HG03135 (cell line): ENCODE measurements around the gene FKTN.

Experiments
- ATAC-seq: cut with Tn5 transposase; IDR thresholded peaks from one replicate; pipeline ENCODE4 v1.9.1; 2021; ENCODE audit warnings: mild to moderate bottlenecking, moderate library complexity; ENCODE audit not compliant: unreplicated experiment

The FKTN gene

DNA sequence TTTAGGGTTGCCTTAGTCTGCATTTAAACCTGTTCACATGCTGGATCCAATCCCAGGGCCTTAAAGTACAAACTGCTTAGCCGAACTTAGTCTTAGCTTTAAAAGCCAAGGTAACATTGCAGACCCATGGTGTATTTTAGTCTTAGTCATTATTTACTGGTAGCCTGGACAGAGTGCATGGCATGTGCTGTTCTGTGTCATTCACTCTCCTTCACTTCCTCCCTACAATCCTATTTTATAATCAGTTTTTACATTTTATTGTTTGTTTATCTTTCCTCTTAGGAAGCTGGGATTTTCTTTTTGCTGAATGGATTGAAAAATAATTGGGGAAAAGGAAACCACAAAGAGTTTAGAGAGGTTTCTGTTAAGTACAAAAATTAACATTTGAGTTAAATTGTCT lies 74.9 kb downstream of the FKTN start:
- ATAC-seq: no peak

- no peak for ATAC-seq
Observed at GRCh38 chr9:105633411-105633810, 75.5 kb downstream of the FKTN start.

DNA sequence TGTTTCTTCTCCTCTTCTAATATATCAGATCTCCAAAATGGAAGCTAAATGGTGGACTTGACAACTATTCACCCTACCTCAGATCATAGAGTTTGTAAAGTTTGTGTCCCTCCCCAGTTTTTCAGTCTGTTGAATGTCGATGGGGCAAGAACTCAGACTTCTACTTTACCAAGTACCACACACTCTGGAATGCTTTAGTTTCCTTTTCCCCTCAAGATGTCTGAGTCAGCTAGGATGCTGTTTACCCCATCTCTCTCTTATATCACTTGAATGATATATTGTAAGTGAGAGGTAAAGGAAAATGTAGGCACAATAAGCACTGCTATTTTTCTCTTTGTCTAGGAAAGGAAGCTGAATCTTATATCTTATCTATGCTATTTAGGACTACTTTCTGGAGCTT lies 78.4 kb downstream of the FKTN start:
- no peak for ATAC-seq

DNA sequence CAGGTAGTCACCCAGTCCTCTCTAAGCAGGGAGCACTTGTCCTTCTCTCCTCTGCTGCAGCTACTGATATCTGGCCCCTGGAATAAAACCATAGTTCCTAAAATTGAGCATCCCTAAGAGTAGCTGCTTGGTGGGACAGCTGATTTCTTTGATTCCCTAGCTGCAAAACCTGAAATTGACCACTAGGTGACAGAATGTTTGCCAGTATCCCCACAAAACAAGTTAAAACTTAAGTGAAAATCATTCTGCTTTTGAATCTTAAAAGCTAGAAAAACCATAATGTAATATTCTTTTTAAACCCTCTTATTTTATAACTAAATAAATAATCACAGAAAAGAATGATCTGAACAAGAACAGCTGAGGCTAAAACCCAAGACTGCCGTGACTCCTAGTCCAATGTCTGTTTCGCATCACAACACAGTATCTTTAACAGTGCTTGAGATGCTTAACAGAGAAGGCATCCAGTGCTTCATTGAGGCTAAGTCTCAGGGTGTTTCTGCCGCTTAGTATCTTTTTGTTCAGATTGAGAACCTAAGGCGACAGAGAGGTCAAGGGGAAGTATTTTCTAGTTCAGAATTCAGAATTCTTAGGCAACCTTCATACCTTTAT lies 80.0 kb downstream of the FKTN start:
- ATAC-seq: no peak

DNA sequence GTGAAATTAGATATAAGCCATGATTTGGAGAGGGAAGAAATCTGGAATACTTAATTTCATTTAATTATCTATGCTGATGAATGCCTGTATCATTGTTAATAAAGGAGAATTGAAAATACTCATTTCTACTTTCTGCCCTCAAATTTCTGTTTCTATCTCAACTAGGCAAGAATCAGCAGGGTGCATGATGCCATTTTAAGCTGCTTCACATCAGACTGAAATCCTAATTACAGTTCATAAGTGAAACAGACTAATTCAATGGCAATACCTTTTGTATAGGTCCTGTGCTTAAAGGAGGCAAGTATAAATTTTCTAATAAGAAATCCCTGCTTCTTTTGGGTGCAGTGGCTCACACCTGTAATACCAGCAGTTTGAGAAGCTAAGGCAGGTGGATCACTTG lies 82.0 kb downstream of the FKTN start:
- no peak for ATAC-seq

GRCh38 chr9:105643795-105644194 lies 85.9 kb downstream of the FKTN start:
- no peak for ATAC-seq

DNA sequence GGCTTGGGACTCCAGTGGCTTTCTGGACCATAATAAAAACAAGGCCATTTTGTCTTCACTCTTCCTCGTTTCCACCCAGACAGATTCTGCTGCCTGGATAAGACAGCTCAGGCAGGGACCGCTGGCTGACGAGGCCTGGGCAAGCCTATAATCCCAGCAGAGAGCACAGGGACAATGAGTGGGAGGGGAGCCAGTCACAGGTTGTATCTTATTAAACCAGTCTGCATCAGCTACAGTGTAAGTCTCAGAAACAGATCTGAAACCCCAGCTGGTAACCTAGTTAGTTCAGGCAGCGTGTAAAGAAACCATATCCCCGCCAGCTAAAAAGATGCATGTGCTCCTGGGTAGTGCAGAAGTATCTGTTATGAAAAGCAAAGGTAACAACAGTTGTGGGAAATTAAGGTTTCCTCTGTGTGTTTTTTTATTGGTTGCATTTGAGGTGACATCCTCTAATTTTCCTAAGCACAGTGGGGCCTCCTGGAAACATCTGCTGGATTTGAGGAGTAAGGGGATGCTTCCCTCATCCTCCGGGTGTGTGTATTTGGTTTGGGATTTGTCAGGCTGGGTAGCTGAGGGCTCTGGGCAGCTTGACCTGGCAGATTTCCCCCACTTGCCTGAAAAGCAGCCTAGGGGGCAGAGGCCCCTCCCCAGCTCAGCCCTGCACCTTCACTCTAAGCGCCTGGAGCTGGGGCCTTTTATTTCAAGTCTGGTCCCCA lies 89.1 kb downstream of the FKTN start:
- ATAC-seq: no peak

DNA sequence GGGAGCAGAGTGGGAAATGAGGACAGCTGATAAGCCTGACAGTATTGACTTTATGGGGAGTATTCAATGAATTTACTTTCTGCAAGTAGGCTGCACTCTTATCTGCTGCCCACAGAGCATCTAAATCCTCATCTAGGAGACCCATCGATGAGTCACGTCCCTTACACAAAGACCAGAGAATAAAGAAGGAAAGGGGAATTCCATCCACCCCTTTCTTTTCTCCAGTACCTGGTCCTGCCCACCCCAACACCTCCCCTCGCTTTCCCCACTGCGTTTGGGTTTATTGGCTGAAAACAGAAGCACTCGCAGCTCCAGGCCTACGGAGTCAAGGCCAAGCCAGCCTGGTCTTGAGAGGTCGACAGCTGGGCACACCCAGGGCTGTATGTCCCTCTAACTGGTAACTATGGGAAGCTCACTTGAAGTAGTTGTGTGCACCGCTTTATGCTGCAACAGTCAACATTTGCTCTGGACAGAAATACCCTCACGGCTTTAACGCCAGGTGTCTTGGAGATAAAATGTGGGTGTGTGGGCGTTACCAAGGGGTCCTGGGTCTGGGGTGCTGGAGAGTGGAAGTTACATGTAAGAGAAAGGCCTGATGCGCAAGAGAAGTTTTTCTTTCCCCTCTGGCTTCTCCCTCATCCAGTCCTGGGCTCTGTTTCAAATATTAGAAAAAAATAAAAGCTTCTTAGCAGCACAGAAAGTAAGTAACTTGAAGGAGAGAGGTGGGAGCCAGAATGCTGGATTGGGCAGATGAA lies 89.8 kb downstream of the FKTN start:
- ATAC-seq: no peak

DNA sequence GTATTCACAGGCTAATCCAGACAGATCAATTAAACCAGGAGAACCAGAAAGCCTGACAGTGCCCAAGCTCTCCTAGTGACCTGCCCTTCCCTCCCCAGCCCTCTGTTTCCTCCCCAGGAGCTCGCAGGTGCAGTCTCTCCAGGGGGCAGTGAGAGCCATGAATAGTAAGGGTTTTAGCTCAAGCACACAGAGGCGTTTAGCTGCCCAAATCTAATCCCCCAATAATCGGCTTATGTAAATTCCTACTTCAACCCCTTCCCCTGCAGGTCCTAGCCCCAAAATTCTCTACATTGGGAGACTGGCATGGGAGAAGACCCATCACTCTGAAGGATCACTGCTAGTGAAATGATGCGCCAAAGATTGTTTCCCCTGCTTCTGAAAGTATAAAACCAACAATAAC lies 93.9 kb downstream of the FKTN start:
- ATAC-seq: no peak

DNA sequence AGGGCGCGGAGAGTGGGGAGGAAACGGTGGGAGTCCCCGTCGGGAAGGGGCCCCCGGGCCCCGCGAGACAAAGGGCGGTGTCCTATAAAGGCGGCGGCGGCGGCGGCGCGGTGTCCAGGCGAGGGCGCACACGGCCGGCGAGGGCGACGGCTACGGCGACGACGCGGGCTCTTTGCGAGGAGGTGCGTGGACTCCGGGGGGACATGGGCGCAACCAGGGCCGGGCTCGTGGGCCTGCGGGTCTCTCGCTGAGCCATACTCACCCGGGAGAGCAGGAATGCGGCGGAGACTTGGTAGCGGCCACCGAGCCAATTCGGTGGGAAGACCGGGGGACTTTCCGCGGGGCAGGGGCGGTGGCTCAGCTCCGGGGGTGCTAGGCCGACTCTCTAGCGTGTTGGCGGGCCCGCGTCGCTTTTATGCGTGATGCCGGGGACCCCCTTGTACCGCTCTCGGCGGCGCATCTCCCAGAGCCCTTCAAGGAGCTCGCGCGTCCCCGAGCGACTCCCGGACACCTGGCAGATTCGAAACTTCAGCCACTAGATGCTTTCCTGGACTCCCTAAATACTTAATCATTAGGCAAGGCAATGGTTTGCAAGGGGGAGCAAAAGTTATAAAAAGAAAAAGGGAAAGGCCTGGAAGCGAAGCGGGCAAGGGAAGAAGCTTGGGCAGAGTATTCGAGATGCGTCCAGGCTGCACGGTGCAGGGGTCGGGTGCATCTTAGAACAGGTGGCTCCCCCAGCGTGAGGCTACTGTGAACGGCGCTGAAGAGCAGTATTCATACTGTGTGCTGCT lies 98.4 kb downstream of the FKTN start:
- peak; percentile 48 for ATAC-seq

- no peak for ATAC-seq
Observed at GRCh38 chr9:105658351-105658750, 100.4 kb downstream of the FKTN start.

GRCh38 chr9:105661011-105661410 lies 103.1 kb downstream of the FKTN start:
- ATAC-seq: no peak

DNA sequence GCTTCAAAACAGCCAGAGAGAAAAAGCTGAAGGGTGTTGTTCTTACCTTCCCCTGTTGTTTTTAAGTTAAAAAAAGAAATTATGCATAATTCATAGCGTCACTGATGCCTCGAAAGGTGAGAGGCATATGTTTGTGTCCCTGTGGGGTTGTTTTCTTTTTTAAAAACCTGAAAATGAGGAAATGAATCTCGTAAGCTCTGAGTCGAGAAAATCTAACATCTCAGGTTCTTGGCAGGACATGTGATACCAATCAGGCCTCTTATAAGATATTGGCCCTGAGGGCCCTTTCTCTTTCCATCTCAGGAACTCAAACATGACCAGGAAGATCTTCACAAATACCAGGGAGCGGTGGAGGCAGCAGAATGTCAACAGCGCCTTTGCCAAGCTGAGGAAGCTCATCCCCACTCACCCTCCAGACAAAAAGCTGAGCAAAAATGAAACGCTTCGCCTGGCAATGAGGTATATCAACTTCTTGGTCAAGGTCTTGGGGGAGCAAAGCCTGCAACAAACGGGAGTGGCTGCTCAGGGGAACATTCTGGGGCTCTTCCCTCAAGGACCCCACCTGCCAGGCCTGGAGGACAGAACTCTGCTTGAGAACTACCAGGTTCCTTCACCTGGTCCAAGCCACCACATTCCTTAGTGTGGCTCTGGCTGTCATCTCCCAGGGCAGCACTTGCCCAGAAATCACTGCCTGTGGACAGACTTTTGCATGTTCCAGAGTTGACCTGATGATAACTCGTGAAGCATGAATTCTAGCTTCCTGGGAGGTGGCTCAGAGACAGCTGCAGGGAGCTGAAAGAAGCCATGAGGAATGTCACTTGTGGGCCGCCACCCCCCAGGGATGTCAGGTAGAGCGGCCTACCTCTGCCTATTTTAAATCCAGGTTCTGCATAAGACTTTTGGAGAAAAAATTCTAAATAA lies 104.5 kb downstream of the FKTN start, which contains the start of gene TAL2:
TSS of gene TAL2 (plus strand) at position 274 of the 921 bp plus-strand sequence. CDS start at position 314, 40 bp downstream.
- peak; percentile 84 for ATAC-seq

DNA sequence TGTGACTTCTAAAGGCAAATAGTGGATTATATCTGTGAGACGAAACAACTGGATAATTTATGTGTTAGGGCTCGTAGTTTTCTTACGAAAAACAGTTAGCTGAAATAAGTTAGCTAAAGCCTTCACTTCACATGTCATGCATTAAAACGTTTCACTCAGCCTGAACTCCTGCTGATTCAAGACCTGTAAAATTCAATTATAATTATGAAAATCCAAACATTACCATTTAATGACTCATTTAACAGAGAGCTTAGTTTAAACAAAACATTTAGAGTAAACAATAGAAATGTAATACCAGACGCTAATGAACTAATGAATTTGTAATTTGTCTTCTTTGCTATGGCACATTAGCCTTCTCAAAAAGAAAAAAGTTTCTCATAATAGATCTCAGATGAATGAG lies 106.0 kb downstream of the FKTN start:
- ATAC-seq: no peak

GRCh38 chr9:105667867-105668266 lies 109.9 kb downstream of the FKTN start:
- ATAC-seq: no peak

GRCh38 chr9:105670315-105670714 lies 112.4 kb downstream of the FKTN start:
- ATAC-seq: no peak

GRCh38 chr9:105670775-105671174 lies 112.8 kb downstream of the FKTN start:
- ATAC-seq: no peak

GRCh38 chr9:105672711-105673234 lies 114.8 kb downstream of the FKTN start:
- ATAC-seq: no peak

GRCh38 chr9:105673850-105674387 lies 116.0 kb downstream of the FKTN start:
- ATAC-seq: no peak
